HCT116 (cell line): ENCODE results near the gene ANO8. TPM values are rescaled to one million over a fixed set of nuclear protein-coding genes. Genes with fewer than 3 reads are reported as not detected.

Experiments used
- ATAC-seq: fragments of 200-7000 bp; cut with Tn5 transposase; 2 replicates; pipeline ENCODE4 v1.9.1; 2020; ENCODE audit warnings: mild to moderate bottlenecking, moderate library complexity
- BruUV-seq: library from RNA; stranded (reverse); fragments of 400-500 nt; replicated peaks from 2 replicates; lab custom pipeline; 2021; lab: Mats Ljungman, UMichigan
- CTCF ChIA-PET: fragments of 300-600 bp; sonication (Branson Sonifier 250); formaldehyde crosslinking; loops from one replicate; lab custom pipeline; 2021; ENCODE audit warnings: antibody characterized with exemption; lab: Charles Lee
- POLR2A ChIA-PET: fragments of 300-600, 350-600 bp; sonication (Branson Sonifier 250); formaldehyde crosslinking; loops from one replicate; lab custom pipeline; 2021; ENCODE audit warnings: antibody characterized with exemption; lab: Charles Lee
- RAD21 ChIA-PET, 2 experiments: fragments of 300-600 bp; sonication (Branson Sonifier 250); formaldehyde crosslinking; loops; one replicate each; lab custom pipeline; 2023; ENCODE audit warnings: low total read pairs in 2 of 2; ENCODE audit not compliant: uncharacterized antibody in 2 of 2, unreplicated experiment in 2 of 2, low non-redundant PET in 1 of 2; lab: Charles Lee
- DNase-seq: peaks from one replicate; pipeline ENCODE4 v3.0.0-alpha.2; 2010; ENCODE audit warnings: low read depth, low spot score
- H2AFZ ChIP-seq: fragments of 200-600 bp; shearing (Covaris generic), sonication (generic); 2 replicates; pipeline ENCODE4 v1.6.1; 2017; ENCODE audit warnings: low read depth, mixed run types, mixed read lengths, antibody characterized with exemption, low read length; ENCODE audit not compliant: poor library complexity, severe bottlenecking
- H3K27ac ChIP-seq: 2 replicates; pipeline ENCODE4 v1.5.1; 2012; ENCODE audit warnings: low read depth, low read length
- H3K27me3 ChIP-seq: fragments of 200-600 bp; sonication (generic); 2 replicates; pipeline ENCODE4 v1.6.1; 2016; ENCODE audit warnings: mixed run types, low read length, mixed read lengths; ENCODE audit not compliant: insufficient read depth
- H3K36me3 ChIP-seq, 2 experiments: fragments of 200-500 bp in 1 of 2; fragments of 200-600 bp in 1 of 2; sonication (Bioruptor generic) in 1 of 2; sonication (generic) in 1 of 2; 2 replicates each; pipeline versions ENCODE4 v1.5.1 to v1.6.1; 2014 to 2016; ENCODE audit warnings: low read length in 2 of 2, inconsistent platforms in 1 of 2, mixed read lengths in 1 of 2, mixed run types in 1 of 2; ENCODE audit not compliant: insufficient read depth in 2 of 2, control insufficient read depth in 1 of 2
- H3K4me1 ChIP-seq, 2 experiments: fragments of 200-600 bp in 1 of 2; sonication (generic) in 1 of 2; 2 replicates each; pipeline versions ENCODE4 v1.5.1 to v1.6.1; 2012 to 2017; ENCODE audit warnings: low read length in 2 of 2, inconsistent platforms in 1 of 2, mild to moderate bottlenecking in 1 of 2, mixed read lengths in 1 of 2, mixed run types in 1 of 2, moderate library complexity in 1 of 2; ENCODE audit not compliant: insufficient read depth in 2 of 2, control insufficient read depth in 1 of 2
- H3K4me2 ChIP-seq: fragments of 200-600 bp; sonication (generic); 2 replicates; pipeline ENCODE4 v1.6.1; 2017; ENCODE audit warnings: mixed run types, low read length, mixed read lengths
- H3K4me3 ChIP-seq, 2 experiments: fragments of 200-600 bp in 1 of 2; sonication (generic) in 1 of 2; replicated peaks in 1 of 2; 2 replicates each; pipeline ENCODE4 v1.5.1; 2011 to 2016; ENCODE audit warnings: low read length in 2 of 2, control low read depth in 1 of 2, low read depth in 1 of 2, mild to moderate bottlenecking in 1 of 2, mixed read lengths in 1 of 2, mixed run types in 1 of 2
- H3K79me2 ChIP-seq: fragments of 200-600 bp; sonication (generic); 2 replicates; pipeline ENCODE4 v1.6.1; 2017; ENCODE audit warnings: mild to moderate bottlenecking, mixed run types, low read length, moderate library complexity, mixed read lengths; ENCODE audit not compliant: insufficient read depth
- H3K9ac ChIP-seq: fragments of 200-600 bp; sonication (generic); 2 replicates; pipeline ENCODE4 v1.6.1; 2016; ENCODE audit warnings: low read length, mixed read lengths
- H3K9me2 ChIP-seq: fragments of 200-600 bp; sonication (generic), shearing (Covaris generic); 2 replicates; pipeline ENCODE4 v1.6.1; 2017; ENCODE audit warnings: mixed run types, mild to moderate bottlenecking, moderate library complexity; ENCODE audit not compliant: insufficient read depth
- H3K9me3 ChIP-seq, 2 experiments: fragments of 200-500 bp in 1 of 2; fragments of 200-600 bp in 1 of 2; sonication (Bioruptor generic) in 1 of 2; sonication (generic) in 1 of 2; 2 replicates each; pipeline ENCODE4 v1.6.1; 2014 to 2017; ENCODE audit warnings: low read length in 2 of 2, mixed read lengths in 2 of 2, inconsistent platforms in 1 of 2, low read depth in 1 of 2, mild to moderate bottlenecking in 1 of 2, mixed run types in 1 of 2, moderate library complexity in 1 of 2; ENCODE audit not compliant: control insufficient read depth in 1 of 2, insufficient read depth in 1 of 2
- H4K20me1 ChIP-seq: fragments of 200-600 bp; sonication (generic), shearing (Covaris generic); 2 replicates; pipeline ENCODE4 v1.6.1; 2017; ENCODE audit warnings: mixed run types, mild to moderate bottlenecking, moderate library complexity; ENCODE audit not compliant: insufficient read depth
- EZH2phosphoT487 ChIP-seq: fragments of 200-600 bp; IDR thresholded peaks from 2 replicates; pipeline ENCODE4 v1.6.1; 2018; ENCODE audit warnings: antibody characterized with exemption, borderline replicate concordance
- MAX ChIP-seq: IDR thresholded peaks from 2 replicates; pipeline ENCODE4 v1.6.1; 2012
- SIN3A ChIP-seq: IDR thresholded peaks from 2 replicates; pipeline ENCODE4 v1.6.1; 2012; ENCODE audit warnings: low read depth
- TCF7L2 ChIP-seq: IDR thresholded peaks from 2 replicates; pipeline ENCODE4 v1.7.0; 2011; ENCODE audit warnings: borderline replicate concordance, inconsistent platforms; ENCODE audit not compliant: insufficient read depth, insufficient read length; ENCODE audit errors: extremely low read depth
- intact Hi-C: fragments of 100-400 bp; cut with micrococcal nuclease; formaldehyde crosslinking; loops from 2 replicates; pipeline ENCODE4 v1.10.0; 2022
- total RNA-seq: library from RNA; stranded (reverse); gene quantifications from one replicate; pipeline ENCODE4 v1.2.1, GENCODE V29; 2021; ENCODE audit not compliant: unreplicated experiment
- TF ChIP-seq, protein P1 (sequence below): IDR thresholded peaks from 2 replicates; pipeline ENCODE4 v1.6.1; 2012; ENCODE audit warnings: low read depth

The ANO8 gene
- total RNA-seq, 1 experiment from 2014 or later = 22.9 TPM

GRCh38 chr19:17380426-17381138 is 45.9 kb upstream of the ANO8 start:
- Histone ChIP-seq H3K27me3 (no peaks in the 10 kb centered on the region), H4K20me1 (no peaks in the 10 kb centered on the region), H3K4me2 (no peak overlapping the region), H2AFZ (no peak overlapping the region)
- ChIA-PET POLR2A (interaction anchor here (0.6 to 0.7 kb wide), 2 partner anchors 49 to 101 kb away, joined by 3 to 4 read pairs; no protein-coding TSS in a partner anchor), RAD21 (interaction anchor here in 1 of 2 experiments (0.6 kb wide), 1 partner anchor 22 kb away, joined by 11 read pairs; no protein-coding TSS in a partner anchor)
- no peak for ATAC-seq
- no TSS peak for BruUV-seq
- TF ChIP-seq EZH2phosphoT487 (no peak), MAX (no peak), TCF7L2 (no peak), SIN3A (no peak)
- TF ChIP-seq, protein P1, sequence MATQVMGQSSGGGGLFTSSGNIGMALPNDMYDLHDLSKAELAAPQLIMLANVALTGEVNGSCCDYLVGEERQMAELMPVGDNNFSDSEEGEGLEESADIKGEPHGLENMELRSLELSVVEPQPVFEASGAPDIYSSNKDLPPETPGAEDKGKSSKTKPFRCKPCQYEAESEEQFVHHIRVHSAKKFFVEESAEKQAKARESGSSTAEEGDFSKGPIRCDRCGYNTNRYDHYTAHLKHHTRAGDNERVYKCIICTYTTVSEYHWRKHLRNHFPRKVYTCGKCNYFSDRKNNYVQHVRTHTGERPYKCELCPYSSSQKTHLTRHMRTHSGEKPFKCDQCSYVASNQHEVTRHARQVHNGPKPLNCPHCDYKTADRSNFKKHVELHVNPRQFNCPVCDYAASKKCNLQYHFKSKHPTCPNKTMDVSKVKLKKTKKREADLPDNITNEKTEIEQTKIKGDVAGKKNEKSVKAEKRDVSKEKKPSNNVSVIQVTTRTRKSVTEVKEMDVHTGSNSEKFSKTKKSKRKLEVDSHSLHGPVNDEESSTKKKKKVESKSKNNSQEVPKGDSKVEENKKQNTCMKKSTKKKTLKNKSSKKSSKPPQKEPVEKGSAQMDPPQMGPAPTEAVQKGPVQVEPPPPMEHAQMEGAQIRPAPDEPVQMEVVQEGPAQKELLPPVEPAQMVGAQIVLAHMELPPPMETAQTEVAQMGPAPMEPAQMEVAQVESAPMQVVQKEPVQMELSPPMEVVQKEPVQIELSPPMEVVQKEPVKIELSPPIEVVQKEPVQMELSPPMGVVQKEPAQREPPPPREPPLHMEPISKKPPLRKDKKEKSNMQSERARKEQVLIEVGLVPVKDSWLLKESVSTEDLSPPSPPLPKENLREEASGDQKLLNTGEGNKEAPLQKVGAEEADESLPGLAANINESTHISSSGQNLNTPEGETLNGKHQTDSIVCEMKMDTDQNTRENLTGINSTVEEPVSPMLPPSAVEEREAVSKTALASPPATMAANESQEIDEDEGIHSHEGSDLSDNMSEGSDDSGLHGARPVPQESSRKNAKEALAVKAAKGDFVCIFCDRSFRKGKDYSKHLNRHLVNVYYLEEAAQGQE = no peak
- TF ChIP-seq, all 23 proteins: peak for 0
- H3K36me3 ChIP-seq = no peaks in the 10 kb centered on the region
- H3K9me2 ChIP-seq = no peaks in the 10 kb centered on the region
- no peak overlapping the region for H3K27ac ChIP-seq
- H3K4me3 ChIP-seq = no peak overlapping the region
- intact Hi-C loops = no loop called here
- H3K9ac ChIP-seq = no peak overlapping the region
- DNase-seq = no peak
- H3K9me3 ChIP-seq = no peaks in the 10 kb centered on the region
- H3K79me2 ChIP-seq = no peaks in the 10 kb centered on the region
- H3K4me1 ChIP-seq = peaks cover 19 to 22% of the 10 kb centered on the region in 2 experiments
- CTCF ChIA-PET = no interaction called here
